Measurements from ENCODE around the gene MON1B. TPM values are rescaled to one million over a fixed set of nuclear protein-coding genes. Genes with fewer than 3 reads are reported as not detected.

The MON1B gene
- total RNA-seq, 2 donors from 2014 or later: 43.6 to 45.7 TPM

DNA sequence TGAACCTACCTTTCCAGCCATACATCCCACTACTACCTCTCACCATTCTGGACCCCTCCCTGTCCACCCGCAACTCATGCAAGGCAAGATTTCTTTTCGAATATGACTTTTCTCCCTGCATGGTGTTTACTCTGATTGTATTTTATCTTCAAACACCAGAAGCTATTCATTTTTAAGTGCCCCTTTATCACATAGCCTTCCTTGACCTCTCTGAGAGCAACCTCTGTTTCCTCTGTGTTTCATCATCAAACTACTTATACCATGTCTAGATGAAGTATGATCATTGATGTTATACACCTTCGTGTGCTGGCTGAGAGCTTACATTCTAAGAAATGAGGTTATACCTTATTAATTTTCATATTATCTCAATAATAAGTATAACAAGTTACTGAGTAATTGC, 40.1 kb downstream of the MON1B start:
- no peaks in the 10 kb centered on the region for H3K36me3 ChIP-seq (ENCODE audit: control insufficient read depth, insufficient read depth, low read length)
- H3K4me1 ChIP-seq (ENCODE audit: control insufficient read depth, insufficient read depth, low read length): peaks cover 3% of the 10 kb centered on the region
- Mint-ChIP-seq H3K36me3 (ENCODE audit: low read depth) (no peaks in the 10 kb centered on the region), H3K27me3 (ENCODE audit: insufficient read depth) (peaks cover 34% of the 10 kb centered on the region), H3K4me3 (no peak overlapping the region), H3K9me3 (no peaks in the 10 kb centered on the region), H3K4me1 (peaks cover 12% of the 10 kb centered on the region), H3K27ac (no peak overlapping the region)
- H3K9ac ChIP-seq (ENCODE audit: extremely low read depth, low read length, poor library complexity, severe bottlenecking): no peak overlapping the region
- TF ChIP-seq, protein P1, sequence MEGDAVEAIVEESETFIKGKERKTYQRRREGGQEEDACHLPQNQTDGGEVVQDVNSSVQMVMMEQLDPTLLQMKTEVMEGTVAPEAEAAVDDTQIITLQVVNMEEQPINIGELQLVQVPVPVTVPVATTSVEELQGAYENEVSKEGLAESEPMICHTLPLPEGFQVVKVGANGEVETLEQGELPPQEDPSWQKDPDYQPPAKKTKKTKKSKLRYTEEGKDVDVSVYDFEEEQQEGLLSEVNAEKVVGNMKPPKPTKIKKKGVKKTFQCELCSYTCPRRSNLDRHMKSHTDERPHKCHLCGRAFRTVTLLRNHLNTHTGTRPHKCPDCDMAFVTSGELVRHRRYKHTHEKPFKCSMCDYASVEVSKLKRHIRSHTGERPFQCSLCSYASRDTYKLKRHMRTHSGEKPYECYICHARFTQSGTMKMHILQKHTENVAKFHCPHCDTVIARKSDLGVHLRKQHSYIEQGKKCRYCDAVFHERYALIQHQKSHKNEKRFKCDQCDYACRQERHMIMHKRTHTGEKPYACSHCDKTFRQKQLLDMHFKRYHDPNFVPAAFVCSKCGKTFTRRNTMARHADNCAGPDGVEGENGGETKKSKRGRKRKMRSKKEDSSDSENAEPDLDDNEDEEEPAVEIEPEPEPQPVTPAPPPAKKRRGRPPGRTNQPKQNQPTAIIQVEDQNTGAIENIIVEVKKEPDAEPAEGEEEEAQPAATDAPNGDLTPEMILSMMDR (conservative IDR thresholded peaks at IDR 0.05): no peak
- no peak overlapping the region for H3K4me3 ChIP-seq (ENCODE audit: low read length)
- no peak overlapping the region for H3K27ac ChIP-seq (ENCODE audit: low read depth, low read length)
- 90 to 93% methylated on average over 2 of the region's 3 CpGs for WGBS, 2 experiments (ENCODE audit: insufficient coverage in 1 of 2, insufficient read length in 1 of 2)
- no peak for DNase-seq
- peaks cover 55% of the 10 kb centered on the region for H3K27me3 ChIP-seq (ENCODE audit: control insufficient read depth, insufficient read depth, low read length, poor library complexity, severe bottlenecking)
- H3K9me3 ChIP-seq (ENCODE audit: control insufficient read depth, low read length): no peaks in the 10 kb centered on the region

GRCh38 chr16:77233799-77234519, 43.0 kb downstream of the MON1B start:
- WGBS, 2 experiments (ENCODE audit: insufficient coverage in 1 of 2, insufficient read length in 1 of 2): 86 to 100% methylated on average over 5 to 9 of the region's 9 CpGs
- Histone ChIP-seq H3K4me1 (ENCODE audit: control insufficient read depth, insufficient read depth, low read length) (peaks cover 3% of the 10 kb centered on the region), H3K9me3 (ENCODE audit: control insufficient read depth, low read length) (no peaks in the 10 kb centered on the region), H3K27ac (ENCODE audit: low read depth, low read length) (no peak overlapping the region), H3K36me3 (ENCODE audit: control insufficient read depth, insufficient read depth, low read length) (no peaks in the 10 kb centered on the region), H3K4me3 (ENCODE audit: low read length) (no peak overlapping the region), H3K27me3 (ENCODE audit: control insufficient read depth, insufficient read depth, low read length, poor library complexity, severe bottlenecking) (peaks cover 27% of the 10 kb centered on the region), H3K9ac (ENCODE audit: extremely low read depth, low read length, poor library complexity, severe bottlenecking) (no peak overlapping the region)
- Mint-ChIP-seq H3K27ac (peak overlapping the region; percentile 22), H3K36me3 (ENCODE audit: low read depth) (no peaks in the 10 kb centered on the region), H3K4me1 (peaks cover 31% of the 10 kb centered on the region), H3K27me3 (ENCODE audit: insufficient read depth) (peaks cover 12% of the 10 kb centered on the region), H3K4me3 (no peak overlapping the region), H3K9me3 (no peaks in the 10 kb centered on the region)
- TF ChIP-seq, protein P1 (conservative IDR thresholded peaks at IDR 0.05): no peak
- no peak for DNase-seq

GRCh38 chr16:77234611-77235010, 43.6 kb downstream of the MON1B start:
- Histone ChIP-seq H3K36me3 (ENCODE audit: control insufficient read depth, insufficient read depth, low read length) (no peaks in the 10 kb centered on the region), H3K27ac (ENCODE audit: low read depth, low read length) (no peak overlapping the region), H3K27me3 (ENCODE audit: control insufficient read depth, insufficient read depth, low read length, poor library complexity, severe bottlenecking) (peaks cover 20% of the 10 kb centered on the region), H3K9ac (ENCODE audit: extremely low read depth, low read length, poor library complexity, severe bottlenecking) (no peak overlapping the region), H3K4me1 (ENCODE audit: control insufficient read depth, insufficient read depth, low read length) (peaks cover 3% of the 10 kb centered on the region), H3K4me3 (ENCODE audit: low read length) (no peak overlapping the region), H3K9me3 (ENCODE audit: control insufficient read depth, low read length) (no peaks in the 10 kb centered on the region)
- no peaks in the 10 kb centered on the region for H3K36me3 Mint-ChIP-seq (ENCODE audit: low read depth)
- TF ChIP-seq, protein P1 (conservative IDR thresholded peaks at IDR 0.05): no peak
- H3K27me3 Mint-ChIP-seq (ENCODE audit: insufficient read depth): peaks cover 5% of the 10 kb centered on the region
- H3K27ac Mint-ChIP-seq: no peak overlapping the region
- H3K4me1 Mint-ChIP-seq: peaks cover 37% of the 10 kb centered on the region
- peak; percentile 78 for DNase-seq
- H3K4me3 Mint-ChIP-seq: no peak overlapping the region
- WGBS, 2 experiments (ENCODE audit: insufficient coverage in 1 of 2, insufficient read length in 1 of 2): 72 to 81% methylated on average over 7 to 11 of the region's 11 CpGs
- H3K9me3 Mint-ChIP-seq: no peaks in the 10 kb centered on the region
